OCI-LY1 (cell line): ENCODE measurements around the gene CARMIL1.

Experiments used
- H2AFZ ChIP-seq: fragments of 200-600 bp; sonication (generic), shearing (Covaris generic); 2 replicates; pipeline ENCODE4 v1.6.0; 2014; ENCODE audit warnings: antibody characterized with exemption, mild to moderate bottlenecking, low read length
- H3F3A ChIP-seq: fragments of 200-600 bp; sonication (generic), shearing (Covaris generic); 2 replicates; pipeline ENCODE4 v1.6.0; 2014; ENCODE audit warnings: mild to moderate bottlenecking, antibody characterized with exemption, low read length, moderate library complexity; ENCODE audit not compliant: insufficient read depth
- H3K27ac ChIP-seq: fragments of 200-600 bp; sonication (generic); 2 replicates; pipeline ENCODE4 v1.5.1; 2014; ENCODE audit warnings: low read length, mixed run types, mild to moderate bottlenecking, low read depth; ENCODE audit not compliant: poor library complexity, severe bottlenecking
- H3K27me3 ChIP-seq: fragments of 200-600 bp; sonication (generic); 2 replicates; pipeline ENCODE4 v1.6.0; 2014; ENCODE audit warnings: antibody characterized with exemption, mild to moderate bottlenecking, low read length, moderate library complexity; ENCODE audit not compliant: insufficient read depth
- H3K36me3 ChIP-seq: fragments of 200-600 bp; sonication (generic); 2 replicates; pipeline ENCODE4 v1.6.1; 2014; ENCODE audit warnings: mild to moderate bottlenecking, antibody characterized with exemption, low read length, moderate library complexity, mixed read lengths; ENCODE audit not compliant: insufficient read depth
- H3K4me1 ChIP-seq: fragments of 200-600 bp; sonication (generic); 2 replicates; pipeline ENCODE4 v1.5.1; 2014; ENCODE audit warnings: mild to moderate bottlenecking, low read length, moderate library complexity; ENCODE audit not compliant: insufficient read depth, severe bottlenecking
- H3K4me2 ChIP-seq: fragments of 200-600 bp; sonication (generic), shearing (Covaris generic); 2 replicates; pipeline ENCODE4 v1.6.1; 2014; ENCODE audit warnings: low read length
- H3K4me3 ChIP-seq: fragments of 200-600 bp; sonication (generic); 2 replicates; pipeline ENCODE4 v1.5.1; 2014; ENCODE audit warnings: low read length, low read depth, mild to moderate bottlenecking, mixed read lengths; ENCODE audit not compliant: poor library complexity, severe bottlenecking
- H3K79me2 ChIP-seq: fragments of 200-600 bp; shearing (Covaris generic); 2 replicates; pipeline ENCODE4 v1.6.1; 2016; ENCODE audit warnings: mixed run types, low read length, mixed read lengths; ENCODE audit not compliant: insufficient read depth
- H3K9ac ChIP-seq: fragments of 200-600 bp; sonication (generic), shearing (Covaris generic); 2 replicates; pipeline ENCODE4 v1.6.1; 2014; ENCODE audit warnings: mild to moderate bottlenecking, low read length, mixed read lengths
- H3K9me2 ChIP-seq: fragments of 200-600 bp; sonication (generic), shearing (Covaris generic); 2 replicates; pipeline ENCODE4 v1.6.1; 2014; ENCODE audit warnings: low read depth, mild to moderate bottlenecking, low read length, mixed read lengths
- H3K9me3 ChIP-seq: fragments of 200-600 bp; shearing (Covaris generic); 2 replicates; pipeline ENCODE4 v1.6.1; 2014; ENCODE audit warnings: low read length, mixed read lengths
- H4K20me1 ChIP-seq: fragments of 200-600 bp; sonication (generic), shearing (Covaris generic); 2 replicates; pipeline ENCODE4 v1.6.0; 2016; ENCODE audit warnings: mild to moderate bottlenecking, low read length; ENCODE audit not compliant: insufficient read depth
- EZH2 ChIP-seq: fragments of 200-600 bp; sonication (generic), shearing (Covaris generic); IDR thresholded peaks from 2 replicates; pipeline ENCODE4 v1.8.0; 2017; ENCODE audit warnings: borderline replicate concordance, mixed run types, mild to moderate bottlenecking, antibody characterized with exemption, low read length, moderate library complexity, mixed read lengths
- TF ChIP-seq, protein P1 (sequence below): fragments of 200-600 bp; sonication (generic), shearing (Covaris generic); IDR thresholded peaks from 2 replicates; pipeline ENCODE4 v1.5.1; 2017; ENCODE audit warnings: mild to moderate bottlenecking, antibody characterized with exemption, low read length, moderate library complexity, mixed read lengths

CARMIL1 gene

DNA sequence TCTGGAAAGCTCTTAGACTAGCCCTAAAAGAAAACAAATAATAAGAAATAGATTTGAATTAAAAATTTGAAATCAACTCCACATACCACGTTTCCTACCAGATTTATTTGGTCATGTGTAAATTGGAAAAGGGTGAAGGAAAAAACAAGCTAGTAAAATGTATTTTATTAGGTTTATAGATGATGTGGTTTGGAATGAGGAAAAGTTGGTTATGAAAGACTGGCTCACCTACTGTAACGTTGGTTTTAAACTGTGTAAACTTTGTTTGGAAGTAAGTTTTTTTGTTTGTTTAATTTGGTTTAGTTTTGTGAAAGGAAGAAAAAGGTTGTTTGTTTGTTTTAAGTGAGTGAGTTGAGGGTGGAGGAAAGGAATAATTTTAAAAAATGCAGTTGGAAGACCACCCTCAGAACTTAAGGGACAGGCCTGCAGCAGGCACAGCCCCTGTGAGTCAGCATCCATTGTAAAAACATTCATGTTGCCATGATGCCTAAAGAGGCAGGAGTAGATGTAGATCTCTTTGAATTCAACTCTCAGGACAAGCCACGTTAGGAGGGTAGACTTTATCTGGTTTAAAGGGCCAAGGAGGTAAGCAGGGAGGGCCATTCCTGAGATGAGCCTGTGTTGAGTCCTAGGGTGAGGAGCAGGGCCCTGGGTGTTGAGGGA lies 279.1 kb downstream of the CARMIL1 start:
- no peaks in the 10 kb centered on the region for H3K27me3 ChIP-seq
- H3K9ac ChIP-seq, result no peak overlapping the region
- H3K9me3 ChIP-seq, result no peaks in the 10 kb centered on the region
- TF ChIP-seq EZH2, result no peak
- TF ChIP-seq, protein P1, sequence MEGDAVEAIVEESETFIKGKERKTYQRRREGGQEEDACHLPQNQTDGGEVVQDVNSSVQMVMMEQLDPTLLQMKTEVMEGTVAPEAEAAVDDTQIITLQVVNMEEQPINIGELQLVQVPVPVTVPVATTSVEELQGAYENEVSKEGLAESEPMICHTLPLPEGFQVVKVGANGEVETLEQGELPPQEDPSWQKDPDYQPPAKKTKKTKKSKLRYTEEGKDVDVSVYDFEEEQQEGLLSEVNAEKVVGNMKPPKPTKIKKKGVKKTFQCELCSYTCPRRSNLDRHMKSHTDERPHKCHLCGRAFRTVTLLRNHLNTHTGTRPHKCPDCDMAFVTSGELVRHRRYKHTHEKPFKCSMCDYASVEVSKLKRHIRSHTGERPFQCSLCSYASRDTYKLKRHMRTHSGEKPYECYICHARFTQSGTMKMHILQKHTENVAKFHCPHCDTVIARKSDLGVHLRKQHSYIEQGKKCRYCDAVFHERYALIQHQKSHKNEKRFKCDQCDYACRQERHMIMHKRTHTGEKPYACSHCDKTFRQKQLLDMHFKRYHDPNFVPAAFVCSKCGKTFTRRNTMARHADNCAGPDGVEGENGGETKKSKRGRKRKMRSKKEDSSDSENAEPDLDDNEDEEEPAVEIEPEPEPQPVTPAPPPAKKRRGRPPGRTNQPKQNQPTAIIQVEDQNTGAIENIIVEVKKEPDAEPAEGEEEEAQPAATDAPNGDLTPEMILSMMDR, result no peak
- H3K4me2 ChIP-seq, result no peak overlapping the region
- no peaks in the 10 kb centered on the region for H3K9me2 ChIP-seq
- no peaks in the 10 kb centered on the region for H3K79me2 ChIP-seq
- no peak overlapping the region for H2AFZ ChIP-seq
- peaks cover 4% of the 10 kb centered on the region; the same call in 1 of the 2 replicates for H3K36me3 ChIP-seq
- peaks cover 3% of the 10 kb centered on the region; the same call in 1 of the 2 replicates for H3F3A ChIP-seq
- H3K4me3 ChIP-seq, result no peak overlapping the region
- no peak overlapping the region for H3K27ac ChIP-seq
- H4K20me1 ChIP-seq, result no peaks in the 10 kb centered on the region
- H3K4me1 ChIP-seq, result no peaks in the 10 kb centered on the region

DNA sequence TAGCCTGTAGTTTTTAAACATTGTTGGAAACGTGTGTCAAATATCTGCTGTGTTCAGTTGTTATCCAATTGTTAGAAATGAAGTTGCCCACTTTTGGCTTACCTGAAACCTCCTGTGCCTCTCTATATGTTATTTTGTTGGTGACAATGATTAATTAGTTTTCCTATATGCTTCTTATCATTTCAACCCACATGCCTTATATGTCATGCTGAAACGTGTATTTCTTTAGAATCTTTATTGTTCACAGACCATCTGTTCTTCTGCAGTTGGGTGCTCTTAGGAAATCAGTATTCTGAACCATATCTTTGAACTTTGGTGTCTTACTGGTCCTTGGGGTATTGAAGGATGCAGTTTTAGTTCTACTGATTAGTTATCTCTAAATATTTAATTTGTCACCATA lies 281.7 kb downstream of the CARMIL1 start:
- Histone ChIP-seq H3K4me3 (no peak overlapping the region), H3K9ac (no peak overlapping the region), H3K79me2 (no peaks in the 10 kb centered on the region), H3K27ac (no peak overlapping the region), H3K36me3 (no peaks in the 10 kb centered on the region), H3F3A (no peaks in the 10 kb centered on the region), H3K9me3 (no peaks in the 10 kb centered on the region), H3K9me2 (no peaks in the 10 kb centered on the region), H2AFZ (no peak overlapping the region), H3K4me2 (no peak overlapping the region), H3K4me1 (no peaks in the 10 kb centered on the region), H4K20me1 (no peaks in the 10 kb centered on the region), H3K27me3 (no peaks in the 10 kb centered on the region)
- TF ChIP-seq EZH2, result no peak
- TF ChIP-seq, protein P1, result no peak

DNA sequence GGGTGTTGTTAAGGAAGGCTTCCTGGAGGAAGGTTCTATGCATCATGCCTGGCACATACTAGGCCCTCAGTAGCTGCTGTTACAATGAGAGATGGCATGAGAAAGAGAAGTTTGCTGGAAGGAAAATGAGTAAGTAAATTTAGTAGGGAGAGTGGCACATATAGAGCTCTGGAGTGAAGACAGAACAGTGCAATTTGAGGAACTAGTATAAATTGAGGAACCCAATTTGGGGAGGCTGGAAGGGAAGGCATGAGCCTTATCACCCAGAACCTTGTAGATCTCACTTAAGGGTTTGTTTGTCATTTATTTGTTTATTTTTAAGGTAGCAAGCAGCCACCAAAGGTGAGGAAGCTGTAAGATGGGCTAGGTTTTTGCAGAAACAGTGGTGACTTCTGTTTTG lies 285.8 kb downstream of the CARMIL1 start:
- TF ChIP-seq EZH2, result no peak
- TF ChIP-seq, protein P1, result no peak
- Histone ChIP-seq H3K27me3 (no peaks in the 10 kb centered on the region), H3K4me2 (no peak overlapping the region), H4K20me1 (no peaks in the 10 kb centered on the region), H3K4me3 (no peak overlapping the region), H3K79me2 (no peaks in the 10 kb centered on the region), H3K9me2 (no peaks in the 10 kb centered on the region), H3K9ac (no peak overlapping the region), H3K27ac (no peak overlapping the region), H2AFZ (no peak overlapping the region), H3K36me3 (no peaks in the 10 kb centered on the region), H3F3A (no peaks in the 10 kb centered on the region; the same call in 1 of the 2 replicates), H3K4me1 (no peaks in the 10 kb centered on the region), H3K9me3 (no peaks in the 10 kb centered on the region)
